HCT116 (cell line): Measurements from ENCODE around the gene FER. TPM values are rescaled to one million over a fixed set of nuclear protein-coding genes. Genes with fewer than 3 reads are reported as not detected.

Experiments
- ATAC-seq: fragments of 200-7000 bp; cut with Tn5 transposase; 2 replicates; pipeline ENCODE4 v1.9.1; 2020; ENCODE audit warnings: mild to moderate bottlenecking, moderate library complexity
- BruUV-seq: library from RNA; stranded (reverse); fragments of 400-500 nt; replicated peaks from 2 replicates; lab custom pipeline; 2021; lab: Mats Ljungman, UMichigan
- CTCF ChIA-PET: fragments of 300-600 bp; sonication (Branson Sonifier 250); formaldehyde crosslinking; loops from one replicate; lab custom pipeline; 2021; ENCODE audit warnings: antibody characterized with exemption; lab: Charles Lee
- POLR2A ChIA-PET: fragments of 300-600, 350-600 bp; sonication (Branson Sonifier 250); formaldehyde crosslinking; loops from one replicate; lab custom pipeline; 2021; ENCODE audit warnings: antibody characterized with exemption; lab: Charles Lee
- RAD21 ChIA-PET, 2 experiments: fragments of 300-600 bp; sonication (Branson Sonifier 250); formaldehyde crosslinking; loops; one replicate each; lab custom pipeline; 2023; ENCODE audit warnings: low total read pairs in 2 of 2; ENCODE audit not compliant: uncharacterized antibody in 2 of 2, unreplicated experiment in 2 of 2, low non-redundant PET in 1 of 2; lab: Charles Lee
- DNase-seq: peaks from one replicate; pipeline ENCODE4 v3.0.0-alpha.2; 2010; ENCODE audit warnings: low read depth, low spot score
- H2AFZ ChIP-seq: fragments of 200-600 bp; shearing (Covaris generic), sonication (generic); 2 replicates; pipeline ENCODE4 v1.6.1; 2017; ENCODE audit warnings: low read depth, mixed run types, mixed read lengths, antibody characterized with exemption, low read length; ENCODE audit not compliant: poor library complexity, severe bottlenecking
- H3K27ac ChIP-seq: 2 replicates; pipeline ENCODE4 v1.5.1; 2012; ENCODE audit warnings: low read depth, low read length
- H3K27me3 ChIP-seq: fragments of 200-600 bp; sonication (generic); 2 replicates; pipeline ENCODE4 v1.6.1; 2016; ENCODE audit warnings: mixed run types, low read length, mixed read lengths; ENCODE audit not compliant: insufficient read depth
- H3K36me3 ChIP-seq, 2 experiments: fragments of 200-500 bp in 1 of 2; fragments of 200-600 bp in 1 of 2; sonication (Bioruptor generic) in 1 of 2; sonication (generic) in 1 of 2; 2 replicates each; pipeline versions ENCODE4 v1.5.1 to v1.6.1; 2014 to 2016; ENCODE audit warnings: low read length in 2 of 2, inconsistent platforms in 1 of 2, mixed read lengths in 1 of 2, mixed run types in 1 of 2; ENCODE audit not compliant: insufficient read depth in 2 of 2, control insufficient read depth in 1 of 2
- H3K4me1 ChIP-seq, 2 experiments: fragments of 200-600 bp in 1 of 2; sonication (generic) in 1 of 2; 2 replicates each; pipeline versions ENCODE4 v1.5.1 to v1.6.1; 2012 to 2017; ENCODE audit warnings: low read length in 2 of 2, inconsistent platforms in 1 of 2, mild to moderate bottlenecking in 1 of 2, mixed read lengths in 1 of 2, mixed run types in 1 of 2, moderate library complexity in 1 of 2; ENCODE audit not compliant: insufficient read depth in 2 of 2, control insufficient read depth in 1 of 2
- H3K4me2 ChIP-seq: fragments of 200-600 bp; sonication (generic); 2 replicates; pipeline ENCODE4 v1.6.1; 2017; ENCODE audit warnings: mixed run types, low read length, mixed read lengths
- H3K4me3 ChIP-seq, 2 experiments: fragments of 200-600 bp in 1 of 2; sonication (generic) in 1 of 2; replicated peaks in 1 of 2; 2 replicates each; pipeline ENCODE4 v1.5.1; 2011 to 2016; ENCODE audit warnings: low read length in 2 of 2, control low read depth in 1 of 2, low read depth in 1 of 2, mild to moderate bottlenecking in 1 of 2, mixed read lengths in 1 of 2, mixed run types in 1 of 2
- H3K79me2 ChIP-seq: fragments of 200-600 bp; sonication (generic); 2 replicates; pipeline ENCODE4 v1.6.1; 2017; ENCODE audit warnings: mild to moderate bottlenecking, mixed run types, low read length, moderate library complexity, mixed read lengths; ENCODE audit not compliant: insufficient read depth
- H3K9ac ChIP-seq: fragments of 200-600 bp; sonication (generic); 2 replicates; pipeline ENCODE4 v1.6.1; 2016; ENCODE audit warnings: low read length, mixed read lengths
- H3K9me2 ChIP-seq: fragments of 200-600 bp; sonication (generic), shearing (Covaris generic); 2 replicates; pipeline ENCODE4 v1.6.1; 2017; ENCODE audit warnings: mixed run types, mild to moderate bottlenecking, moderate library complexity; ENCODE audit not compliant: insufficient read depth
- H3K9me3 ChIP-seq, 2 experiments: fragments of 200-500 bp in 1 of 2; fragments of 200-600 bp in 1 of 2; sonication (Bioruptor generic) in 1 of 2; sonication (generic) in 1 of 2; 2 replicates each; pipeline ENCODE4 v1.6.1; 2014 to 2017; ENCODE audit warnings: low read length in 2 of 2, mixed read lengths in 2 of 2, inconsistent platforms in 1 of 2, low read depth in 1 of 2, mild to moderate bottlenecking in 1 of 2, mixed run types in 1 of 2, moderate library complexity in 1 of 2; ENCODE audit not compliant: control insufficient read depth in 1 of 2, insufficient read depth in 1 of 2
- H4K20me1 ChIP-seq: fragments of 200-600 bp; sonication (generic), shearing (Covaris generic); 2 replicates; pipeline ENCODE4 v1.6.1; 2017; ENCODE audit warnings: mixed run types, mild to moderate bottlenecking, moderate library complexity; ENCODE audit not compliant: insufficient read depth
- ATF3 ChIP-seq: IDR thresholded peaks from 2 replicates; pipeline ENCODE4 v1.6.1; 2012
- CBX3 ChIP-seq: IDR thresholded peaks from 2 replicates; pipeline ENCODE4 v1.6.1; 2012; ENCODE audit warnings: low read depth
- CEBPB ChIP-seq: IDR thresholded peaks from 2 replicates; pipeline ENCODE4 v1.6.1; 2012; ENCODE audit warnings: low read depth
- EGR1 ChIP-seq: IDR thresholded peaks from 2 replicates; pipeline ENCODE4 v1.6.1; 2012; ENCODE audit warnings: low read depth
- JUND ChIP-seq: IDR thresholded peaks from 2 replicates; pipeline ENCODE4 v1.6.1; 2012
- MAX ChIP-seq: IDR thresholded peaks from 2 replicates; pipeline ENCODE4 v1.6.1; 2012
- POLR2A ChIP-seq: IDR thresholded peaks from 2 replicates; pipeline ENCODE4 v1.7.0; 2011; ENCODE audit warnings: borderline replicate concordance; ENCODE audit not compliant: insufficient read depth, insufficient read length; ENCODE audit errors: extremely low read depth
- SIN3A ChIP-seq: IDR thresholded peaks from 2 replicates; pipeline ENCODE4 v1.6.1; 2012; ENCODE audit warnings: low read depth
- TCF7L2 ChIP-seq: IDR thresholded peaks from 2 replicates; pipeline ENCODE4 v1.7.0; 2011; ENCODE audit warnings: borderline replicate concordance, inconsistent platforms; ENCODE audit not compliant: insufficient read depth, insufficient read length; ENCODE audit errors: extremely low read depth
- ZBTB33 ChIP-seq: IDR thresholded peaks from 2 replicates; pipeline ENCODE4 v1.6.1; 2011; ENCODE audit warnings: mild to moderate bottlenecking, low read length, moderate library complexity; ENCODE audit not compliant: insufficient replicate concordance; ENCODE audit errors: extremely low read depth
- ZFX ChIP-seq: fragments of 450-650 bp; IDR thresholded peaks from 2 replicates; pipeline ENCODE4 v1.6.1; 2017
- ZNF274 ChIP-seq: fragments of 200-500 bp; sonication (Bioruptor generic); IDR thresholded peaks from 2 replicates; pipeline ENCODE4 v1.6.1; 2014; ENCODE audit warnings: mild to moderate bottlenecking, low read depth, low read length, inconsistent platforms
- intact Hi-C: fragments of 100-400 bp; cut with micrococcal nuclease; formaldehyde crosslinking; loops from 2 replicates; pipeline ENCODE4 v1.10.0; 2022
- total RNA-seq: library from RNA; stranded (reverse); gene quantifications from one replicate; pipeline ENCODE4 v1.2.1, GENCODE V29; 2021; ENCODE audit not compliant: unreplicated experiment

The FER gene
- total RNA-seq, 1 experiment from 2014 or later, result 32.0 TPM

- CTCF ChIA-PET, result no interaction called here
- no peaks in the 10 kb centered on the region for H3K9me3 ChIP-seq
- H2AFZ ChIP-seq, result no peak overlapping the region
- no peaks in the 10 kb centered on the region for H3K9me2 ChIP-seq
- TF ChIP-seq ZNF274 (no peak), ZFX (no peak), EGR1 (no peak), SIN3A (no peak), ZBTB33 (no peak), TCF7L2 (no peak), POLR2A (no peak), CBX3 (no peak), JUND (no peak), CEBPB (no peak), MAX (no peak), ATF3 (no peak)
- no peak overlapping the region for H3K4me3 ChIP-seq
- intact Hi-C loops, result no loop called here
- BruUV-seq, result no TSS peak
- H3K27me3 ChIP-seq, result no peaks in the 10 kb centered on the region
- ATAC-seq, result no peak
- no peak overlapping the region for H3K4me2 ChIP-seq
- RAD21 ChIA-PET, result no interaction called here
- H3K9ac ChIP-seq, result no peak overlapping the region
- H3K27ac ChIP-seq, result no peak overlapping the region
- no peak for DNase-seq
- no peaks in the 10 kb centered on the region for H3K36me3 ChIP-seq
- H3K79me2 ChIP-seq, result no peaks in the 10 kb centered on the region
- POLR2A ChIA-PET, result no interaction called here
- no peaks in the 10 kb centered on the region for H3K4me1 ChIP-seq
- H4K20me1 ChIP-seq, result no peaks in the 10 kb centered on the region
Observed at GRCh38 chr5:109225716-109226625, 478.3 kb downstream of the FER start.
